Thyroid gland (tissue), 4 donors: Measurements from ENCODE around the gene TCF7L2. TPM values are rescaled to one million over a fixed set of nuclear protein-coding genes. Genes with fewer than 3 reads are reported as not detected.
A peak's percentile ranks its signal among the peaks of the same experiment; 100 is the strongest.

ENCODE experiments used
- DNase-seq, 2 donors: peaks; one replicate each; pipeline ENCODE4 v3.0.0-alpha.2; 2019
- H3K27ac ChIP-seq, 3 donors: fragments of 200-600 bp; sonication (generic); 1 replicate in 2 of 3; 2 replicates in 1 of 3; pipeline ENCODE4 v1.5.1; 2016 to 2019; ENCODE audit warnings: mild to moderate bottlenecking in 1 of 3, moderate library complexity in 1 of 3
- H3K27me3 ChIP-seq: fragments of 200-600 bp; sonication (generic); one replicate; pipeline ENCODE4 v1.5.1; 2019
- H3K36me3 ChIP-seq, 2 donors: fragments of 200-600 bp; sonication (generic); one replicate each; pipeline ENCODE4 v1.5.1; 2016 to 2019
- H3K4me1 ChIP-seq, 2 donors: fragments of 200-600 bp; sonication (generic); one replicate each; pipeline ENCODE4 v1.5.1; 2017 to 2019
- H3K4me3 ChIP-seq, 3 donors: fragments of 200-600 bp; sonication (generic); replicated peaks in 1 of 3; 1 replicate in 2 of 3; 2 replicates in 1 of 3; pipeline ENCODE4 v1.5.1; 2016; ENCODE audit warnings: mild to moderate bottlenecking in 1 of 3
- H3K9me3 ChIP-seq: fragments of 200-600 bp; sonication (generic); one replicate; pipeline ENCODE4 v1.5.1; 2017
- POLR2A ChIP-seq, 2 donors: fragments of 450-650 bp; IDR thresholded peaks; one replicate each; pipeline ENCODE4 v1.6.1; 2017; ENCODE audit warnings: antibody characterized with exemption in 2 of 2, mild to moderate bottlenecking in 2 of 2, moderate library complexity in 1 of 2
- WGBS, 2 donors: methylation state at CpG; one replicate each; pipeline ENCODE4 v1.1.5; 2017; 5-methylcytosine and 5-hydroxymethylcytosine counted together
- intact Hi-C: fragments of 100-400 bp; cut with DNase I; formaldehyde crosslinking; loops from one replicate; pipeline ENCODE4 v1.15.1; 2023
- total RNA-seq, 4 donors: library from RNA; depleted of rRNA; stranded (reverse); fragments of >200 nt; gene quantifications; one replicate each; pipeline ENCODE4 v1.2.3, GENCODE V29; 2016
- TF ChIP-seq, protein P1 (sequence below), 6 experiments: fragments of 200-600 bp in 3 of 6; fragments of 450-650 bp in 3 of 6; sonication (generic) in 3 of 6; IDR thresholded peaks; one replicate each; pipeline ENCODE4 v1.5.1; 2016 to 2019; ENCODE audit warnings: antibody characterized with exemption in 6 of 6, mild to moderate bottlenecking in 2 of 6, inconsistent platforms in 1 of 6, moderate library complexity in 1 of 6

TCF7L2 gene
- total RNA-seq, 4 donors from 2014 or later: 16.2 to 67.1 (median 25.3) TPM

DNA sequence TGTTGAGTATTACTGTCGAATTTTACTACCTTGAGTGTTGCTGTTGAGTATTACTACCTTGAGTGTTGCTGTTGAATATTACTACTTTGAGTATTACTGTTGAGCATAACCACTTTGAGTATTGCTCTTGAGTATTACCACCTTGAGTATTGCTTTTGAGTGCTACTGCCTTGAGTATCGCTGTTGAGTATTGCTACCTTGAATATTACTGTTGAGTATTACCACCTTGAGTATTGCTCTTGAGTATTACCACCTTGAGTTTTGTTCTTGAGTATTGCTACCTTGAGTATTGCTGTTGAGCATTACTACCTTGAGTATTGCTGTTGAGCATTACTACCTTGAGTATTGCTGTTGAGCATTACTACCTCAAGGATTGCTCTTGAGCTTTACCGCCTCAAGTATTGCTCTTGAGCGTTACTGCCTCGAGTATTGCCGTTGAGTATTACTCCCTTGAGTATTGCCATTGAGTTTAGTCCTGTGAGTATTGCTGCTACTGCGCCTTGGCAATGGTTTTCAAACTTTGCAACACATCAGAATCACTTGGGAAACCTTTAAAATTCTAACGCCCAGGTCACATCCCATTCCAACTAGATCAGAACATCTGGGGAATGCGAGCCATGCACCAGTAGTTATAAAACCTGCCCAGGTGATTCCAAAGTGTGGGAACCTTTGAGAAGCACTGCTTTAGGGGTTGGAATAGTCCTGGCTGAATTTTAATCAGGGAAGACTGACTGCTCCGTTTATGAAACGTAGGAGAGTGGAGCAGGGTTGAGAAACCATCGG is 61.7 kb downstream of the TCF7L2 start:
- Histone ChIP-seq H3K36me3 (no peaks in the 10 kb centered on the region), H3K9me3 (no peaks in the 10 kb centered on the region), H3K27me3 (no peaks in the 10 kb centered on the region), H3K27ac (no peak overlapping the region), H3K4me1 (peaks cover 0 to 24% of the 10 kb centered on the region in 2 donors), H3K4me3 (no peak overlapping the region)
- WGBS, 2 donors: 87 to 90% methylated on average over 12 of the region's 12 CpGs
- no peak for DNase-seq
- intact Hi-C loops: no loop called here
- TF ChIP-seq POLR2A (IDR thresholded peaks at IDR 0.05): no peak
- TF ChIP-seq, protein P1, sequence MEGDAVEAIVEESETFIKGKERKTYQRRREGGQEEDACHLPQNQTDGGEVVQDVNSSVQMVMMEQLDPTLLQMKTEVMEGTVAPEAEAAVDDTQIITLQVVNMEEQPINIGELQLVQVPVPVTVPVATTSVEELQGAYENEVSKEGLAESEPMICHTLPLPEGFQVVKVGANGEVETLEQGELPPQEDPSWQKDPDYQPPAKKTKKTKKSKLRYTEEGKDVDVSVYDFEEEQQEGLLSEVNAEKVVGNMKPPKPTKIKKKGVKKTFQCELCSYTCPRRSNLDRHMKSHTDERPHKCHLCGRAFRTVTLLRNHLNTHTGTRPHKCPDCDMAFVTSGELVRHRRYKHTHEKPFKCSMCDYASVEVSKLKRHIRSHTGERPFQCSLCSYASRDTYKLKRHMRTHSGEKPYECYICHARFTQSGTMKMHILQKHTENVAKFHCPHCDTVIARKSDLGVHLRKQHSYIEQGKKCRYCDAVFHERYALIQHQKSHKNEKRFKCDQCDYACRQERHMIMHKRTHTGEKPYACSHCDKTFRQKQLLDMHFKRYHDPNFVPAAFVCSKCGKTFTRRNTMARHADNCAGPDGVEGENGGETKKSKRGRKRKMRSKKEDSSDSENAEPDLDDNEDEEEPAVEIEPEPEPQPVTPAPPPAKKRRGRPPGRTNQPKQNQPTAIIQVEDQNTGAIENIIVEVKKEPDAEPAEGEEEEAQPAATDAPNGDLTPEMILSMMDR (IDR thresholded peaks at IDR 0.05): no peak

DNA sequence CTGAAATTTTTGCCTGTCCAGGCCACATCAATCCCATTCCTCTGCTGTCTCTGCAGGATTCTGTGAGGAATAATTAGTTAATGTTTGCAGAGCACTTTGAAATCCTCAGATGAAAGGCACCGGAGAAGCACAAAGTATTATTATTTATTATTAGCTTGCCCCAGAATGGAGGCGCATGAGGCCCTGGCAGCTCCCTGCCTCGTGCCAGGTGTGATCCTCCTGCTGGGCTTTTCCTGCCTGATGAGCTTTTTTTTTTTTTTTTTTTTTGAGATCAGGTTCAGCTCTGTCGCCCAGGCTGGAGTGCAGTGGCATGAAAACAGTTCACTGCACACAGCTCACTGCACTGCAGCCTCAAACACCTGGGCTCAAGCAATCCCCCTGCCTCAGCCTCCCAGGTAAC is 65.2 kb downstream of the TCF7L2 start:
- Histone ChIP-seq H3K9me3 (no peaks in the 10 kb centered on the region), H3K36me3 (no peaks in the 10 kb centered on the region), H3K27ac (no peak overlapping the region), H3K27me3 (no peaks in the 10 kb centered on the region), H3K4me1 (peaks cover 15 to 44% of the 10 kb centered on the region in 2 donors), H3K4me3 (no peak overlapping the region)
- WGBS, 2 donors: 54 to 58% methylated on average over 4 of the region's 4 CpGs
- DNase-seq: peak; percentile 43 to 63
- TF ChIP-seq, protein P1 (IDR thresholded peaks at IDR 0.05): no peak
- no peak for TF ChIP-seq POLR2A (IDR thresholded peaks at IDR 0.05)
- intact Hi-C loops: no loop called here

DNA sequence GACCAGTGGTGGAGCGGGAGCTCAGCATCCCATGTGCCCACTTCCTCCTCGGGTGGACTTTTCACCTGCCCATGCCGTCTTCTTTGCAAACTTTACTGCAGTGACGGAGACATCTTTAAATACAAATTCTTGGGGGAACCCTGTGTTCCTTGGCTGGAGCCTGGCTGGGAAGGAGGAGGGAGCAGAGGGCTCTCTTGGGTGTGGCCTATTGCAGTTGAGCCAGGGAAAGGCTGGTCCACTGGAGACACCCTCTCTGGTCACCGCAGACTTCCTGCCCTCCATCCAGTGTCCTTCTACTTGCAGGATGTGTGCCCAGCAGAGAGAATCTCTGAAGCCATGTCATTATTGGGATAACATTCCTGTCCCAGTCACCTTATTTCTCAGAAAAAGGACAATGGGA is 67.3 kb downstream of the TCF7L2 start:
- Histone ChIP-seq H3K27ac (no peak overlapping the region), H3K4me1 (peaks cover 32 to 65% of the 10 kb centered on the region in 2 donors), H3K9me3 (no peaks in the 10 kb centered on the region), H3K36me3 (no peaks in the 10 kb centered on the region), H3K27me3 (no peaks in the 10 kb centered on the region), H3K4me3 (no peak overlapping the region)
- WGBS, 2 donors: 78 to 90% methylated on average over 5 of the region's 5 CpGs
- no peak for TF ChIP-seq POLR2A (IDR thresholded peaks at IDR 0.05)
- TF ChIP-seq, protein P1 (IDR thresholded peaks at IDR 0.05): no peak
- no peak for DNase-seq
- intact Hi-C loops: no loop called here

DNA sequence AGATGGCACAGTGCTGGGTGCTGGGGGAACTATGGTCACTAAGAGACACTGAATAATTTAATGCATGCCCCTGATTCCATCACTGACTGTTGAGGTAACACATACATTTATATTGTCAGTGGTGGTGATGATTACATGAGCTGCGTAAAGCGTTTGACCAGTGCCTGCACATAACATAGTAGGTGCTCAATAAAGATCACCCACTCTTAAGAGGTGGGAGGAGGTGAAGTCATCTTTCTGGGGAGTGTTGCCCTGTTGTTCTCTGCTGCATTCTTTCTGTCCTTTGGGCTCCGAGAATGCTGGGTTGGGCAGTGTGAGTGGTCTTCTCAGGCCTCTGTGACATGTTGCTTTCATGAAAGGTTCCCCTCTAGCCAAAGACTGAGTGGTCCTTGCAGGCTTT is 68.0 kb downstream of the TCF7L2 start:
- Histone ChIP-seq H3K4me3 (no peak overlapping the region), H3K27ac (no peak overlapping the region), H3K36me3 (no peaks in the 10 kb centered on the region), H3K27me3 (no peaks in the 10 kb centered on the region), H3K9me3 (no peaks in the 10 kb centered on the region), H3K4me1 (peaks cover 38 to 70% of the 10 kb centered on the region in 2 donors)
- no peak for DNase-seq
- TF ChIP-seq, protein P1 (IDR thresholded peaks at IDR 0.05): no peak
- no peak for TF ChIP-seq POLR2A (IDR thresholded peaks at IDR 0.05)
- intact Hi-C loops: no loop called here
- WGBS, 2 donors: 93 to 100% methylated on average over 3 of the region's 3 CpGs

DNA sequence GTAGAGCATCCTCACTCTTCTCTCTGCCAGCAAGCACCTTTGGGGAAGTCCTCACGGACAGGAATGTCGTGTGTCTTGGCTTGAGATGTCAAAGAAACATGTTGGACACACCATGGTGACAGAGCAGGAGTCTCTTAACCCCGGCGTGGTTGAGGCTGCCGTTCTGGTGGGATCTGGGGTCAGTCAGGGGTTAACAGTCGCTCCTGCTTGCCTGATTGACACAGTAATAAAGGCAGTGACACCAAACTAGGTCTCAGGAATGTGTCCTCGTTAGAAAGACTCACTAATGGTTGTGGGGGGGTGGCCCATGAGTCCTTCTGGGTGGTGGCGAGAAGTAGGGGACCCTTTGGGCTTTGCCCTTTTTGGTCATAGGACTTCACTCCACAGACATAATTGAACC is 69.0 kb downstream of the TCF7L2 start:
- H3K27ac ChIP-seq: no peak overlapping the region
- intact Hi-C loops: no loop called here
- H3K27me3 ChIP-seq: no peaks in the 10 kb centered on the region
- H3K4me3 ChIP-seq: no peak overlapping the region
- TF ChIP-seq POLR2A (IDR thresholded peaks at IDR 0.05): no peak
- TF ChIP-seq, protein P1 (IDR thresholded peaks at IDR 0.05): no peak
- DNase-seq: no peak
- no peaks in the 10 kb centered on the region for H3K9me3 ChIP-seq
- H3K36me3 ChIP-seq: no peaks in the 10 kb centered on the region
- peaks cover 38 to 77% of the 10 kb centered on the region in 2 donors for H3K4me1 ChIP-seq
- WGBS, 2 donors: 77 to 80% methylated on average over 8 of the region's 8 CpGs
